ENCODE data around the gene SLK. TPM values are rescaled to one million over a fixed set of nuclear protein-coding genes. Genes with fewer than 3 reads are reported as not detected.
A peak's percentile ranks its signal among the peaks of the same experiment; 100 is the strongest.

SLK gene
- total and polyA plus RNA-seq, 7 experiments from 2014 or later, result 6.1 to 32.2 (median 23.7) TPM

GRCh38 chr10:104028823-104029520 lies 62.0 kb downstream of the SLK start:
- H3K4me3 Mint-ChIP-seq, result no peak overlapping the region
- DNase-seq, result no peak
- Histone ChIP-seq H3K36me3 (ENCODE audit: control insufficient read depth in 2 of 3, insufficient read depth in 3 of 3, low read length in 3 of 3) (peaks cover 0 to 37% (median 4%) of the 10 kb centered on the region in 3 experiments), H3K27ac (ENCODE audit: low read depth, low read length) (no peak overlapping the region), H3K4me3 (ENCODE audit: low read length) (no peak overlapping the region), H3K9me3 (ENCODE audit: control insufficient read depth in 2 of 3, low read length in 3 of 3) (no peaks in the 10 kb centered on the region), H3K27me3 (ENCODE audit: control insufficient read depth in 2 of 2, insufficient read depth in 2 of 2, low read length in 2 of 2) (no peaks in the 10 kb centered on the region), H3K4me1 (ENCODE audit: control insufficient read depth in 2 of 2, insufficient read depth in 2 of 2, low read length in 2 of 2) (no peaks in the 10 kb centered on the region)
- H3K4me1 Mint-ChIP-seq, result peaks cover 0 to 6% (median 0%) of the 10 kb centered on the region in 7 donors
- H3K9me3 Mint-ChIP-seq, result no peaks in the 10 kb centered on the region
- H3K27me3 Mint-ChIP-seq, result no peaks in the 10 kb centered on the region
- ATAC-seq, result no peak
- peaks cover 7 to 28% (median 9%) of the 10 kb centered on the region in 5 donors for H3K36me3 Mint-ChIP-seq
- intact Hi-C loops (cut with micrococcal nuclease), result loop anchor here in 1 of 2 donors (1.0 kb wide), 3 partner anchors 92 to 180 kb away; no protein-coding TSS in a partner anchor
- H3K27ac Mint-ChIP-seq, result no peak overlapping the region
- CTCF ChIA-PET, result interaction anchor here (0.9 to 1.5 kb wide), 6 partner anchors 90 to 184 kb away, joined by 3 to 4 read pairs (median 4); no protein-coding TSS in a partner anchor
- POLR2A ChIA-PET, result interaction anchor here (1.4 kb wide), 1 partner anchor 93 kb away, joined by 5 read pairs; the partner anchor contains the start of gene SFR1

DNA sequence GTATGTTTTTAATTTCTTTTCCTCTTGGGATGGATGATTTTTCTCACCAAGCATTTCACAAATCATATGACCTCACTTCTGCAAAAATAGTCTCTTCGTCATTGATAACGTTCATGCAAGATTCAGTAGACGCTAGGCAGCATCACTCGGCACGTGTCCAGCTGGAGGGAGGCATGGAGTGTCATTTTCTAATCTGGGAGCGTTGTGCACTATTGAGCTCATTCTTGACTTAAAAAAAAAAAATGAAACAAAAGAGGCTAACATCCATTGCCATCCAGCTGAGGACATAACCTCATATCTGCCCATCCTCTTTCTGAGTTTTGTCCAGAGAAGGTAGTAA lies 62.6 kb downstream of the SLK start:
- Mint-ChIP-seq H3K27ac (no peak overlapping the region), H3K4me1 (peaks cover 0 to 6% (median 0%) of the 10 kb centered on the region in 7 donors), H3K27me3 (no peaks in the 10 kb centered on the region), H3K4me3 (no peak overlapping the region), H3K36me3 (peaks cover 3 to 22% (median 6%) of the 10 kb centered on the region in 5 donors), H3K9me3 (no peaks in the 10 kb centered on the region)
- H3K4me3 ChIP-seq (ENCODE audit: low read length), result no peak overlapping the region
- no peak overlapping the region for H3K27ac ChIP-seq (ENCODE audit: low read depth, low read length)
- no peaks in the 10 kb centered on the region for H3K9me3 ChIP-seq (ENCODE audit: control insufficient read depth in 2 of 3, low read length in 3 of 3)
- CTCF ChIA-PET, result interaction anchor here (0.7 to 1.1 kb wide), 2 partner anchors 142 to 183 kb away, joined by 3 to 7 read pairs; no protein-coding TSS in a partner anchor
- H3K4me1 ChIP-seq (ENCODE audit: control insufficient read depth in 2 of 2, insufficient read depth in 2 of 2, low read length in 2 of 2), result no peaks in the 10 kb centered on the region
- POLR2A ChIA-PET, result interaction anchor here (0.6 kb wide), 1 partner anchor 8 kb away, joined by 3 read pairs; no protein-coding TSS in a partner anchor
- DNase-seq (no peak), ATAC-seq (no peak)
- H3K27me3 ChIP-seq (ENCODE audit: control insufficient read depth in 2 of 2, insufficient read depth in 2 of 2, low read length in 2 of 2), result no peaks in the 10 kb centered on the region
- intact Hi-C loops (cut with micrococcal nuclease), result no loop called here
- H3K36me3 ChIP-seq (ENCODE audit: control insufficient read depth in 2 of 3, insufficient read depth in 3 of 3, low read length in 3 of 3), result peaks cover 0 to 32% (median 4%) of the 10 kb centered on the region in 3 experiments

DNA sequence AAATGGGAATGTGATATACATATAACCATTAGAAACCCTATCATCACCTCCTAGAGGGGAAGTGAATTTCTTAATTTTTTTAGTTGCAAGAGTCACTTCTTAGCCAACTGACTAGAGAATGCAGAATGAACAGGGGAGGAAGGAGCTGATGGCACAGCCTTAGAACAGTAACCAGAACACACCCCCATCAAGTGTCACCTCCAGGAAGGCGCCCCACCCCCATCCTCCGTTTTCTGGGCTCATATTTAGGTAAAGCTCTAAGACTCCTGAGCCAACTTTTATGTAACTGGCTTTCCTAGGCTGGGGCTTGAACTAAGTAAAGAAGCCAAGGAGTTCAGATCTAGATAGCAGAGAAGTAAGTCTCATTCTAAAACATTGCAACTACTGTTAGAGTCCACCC lies 64.7 kb downstream of the SLK start:
- intact Hi-C loops (cut with micrococcal nuclease), result no loop called here
- no peaks in the 10 kb centered on the region for H3K4me1 ChIP-seq (ENCODE audit: control insufficient read depth in 2 of 2, insufficient read depth in 2 of 2, low read length in 2 of 2)
- Mint-ChIP-seq H3K4me3 (no peak overlapping the region), H3K9me3 (no peaks in the 10 kb centered on the region), H3K27me3 (no peaks in the 10 kb centered on the region), H3K4me1 (peaks cover 0 to 6% (median 0%) of the 10 kb centered on the region in 7 donors), H3K36me3 (peaks cover 0 to 11% (median 6%) of the 10 kb centered on the region in 5 donors), H3K27ac (peak overlapping the region in 3 of 9 donors; percentile 7 to 71 (median 32))
- no peak overlapping the region for H3K4me3 ChIP-seq (ENCODE audit: low read length)
- no peaks in the 10 kb centered on the region for H3K9me3 ChIP-seq (ENCODE audit: control insufficient read depth in 2 of 3, low read length in 3 of 3)
- no peak for DNase-seq
- no peaks in the 10 kb centered on the region for H3K27me3 ChIP-seq (ENCODE audit: control insufficient read depth in 2 of 2, insufficient read depth in 2 of 2, low read length in 2 of 2)
- H3K27ac ChIP-seq (ENCODE audit: low read depth, low read length), result no peak overlapping the region
- H3K36me3 ChIP-seq (ENCODE audit: control insufficient read depth in 2 of 3, insufficient read depth in 3 of 3, low read length in 3 of 3), result peaks cover 0 to 12% (median 0%) of the 10 kb centered on the region in 3 experiments
- no peak for ATAC-seq
- ChIA-PET POLR2A (interaction anchor here (0.9 kb wide), 1 partner anchor 10 kb away, joined by 3 read pairs; no protein-coding TSS in a partner anchor), CTCF (interaction anchor here (0.7 kb wide), 1 partner anchor 10 kb away, joined by 3 read pairs; no protein-coding TSS in a partner anchor)

DNA sequence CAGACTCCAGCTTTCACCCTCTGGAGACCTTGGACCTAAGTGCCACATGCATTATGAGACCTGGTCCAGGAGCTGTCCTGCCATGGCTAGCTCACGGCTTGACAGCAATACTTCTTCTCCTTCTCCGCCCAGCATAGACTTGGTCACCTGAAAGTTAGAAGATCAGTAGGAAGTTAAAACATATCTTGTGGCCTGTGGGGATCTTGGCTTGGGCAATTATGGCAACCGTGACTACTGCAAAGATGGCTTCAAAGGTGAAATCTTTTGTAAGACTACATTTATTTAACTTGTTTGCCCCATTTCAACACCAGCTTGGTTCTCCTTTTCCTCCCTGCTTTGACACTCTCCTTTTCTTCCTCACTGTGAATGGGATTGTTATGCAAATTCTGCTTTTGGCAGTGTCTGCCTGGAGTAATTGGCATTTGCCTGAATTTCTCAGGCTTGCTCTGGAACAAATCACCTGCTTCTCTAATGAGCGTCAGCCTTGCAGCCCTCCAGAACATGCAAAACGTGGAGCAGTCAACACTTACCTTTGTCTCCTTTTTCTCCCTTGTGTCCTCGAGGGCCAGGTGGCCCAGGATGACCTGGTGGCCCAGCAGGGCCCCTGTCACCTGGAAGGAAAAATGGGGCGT lies 65.3 kb downstream of the SLK start:
- no peak overlapping the region for H3K4me3 Mint-ChIP-seq
- no peak overlapping the region for H3K27ac ChIP-seq (ENCODE audit: low read depth, low read length)
- no peaks in the 10 kb centered on the region for H3K9me3 ChIP-seq (ENCODE audit: control insufficient read depth in 2 of 3, low read length in 3 of 3)
- no peaks in the 10 kb centered on the region for H3K4me1 ChIP-seq (ENCODE audit: control insufficient read depth in 2 of 2, insufficient read depth in 2 of 2, low read length in 2 of 2)
- H3K27me3 ChIP-seq (ENCODE audit: control insufficient read depth in 2 of 2, insufficient read depth in 2 of 2, low read length in 2 of 2), result no peaks in the 10 kb centered on the region
- intact Hi-C loops (cut with micrococcal nuclease), result no loop called here
- H3K4me1 Mint-ChIP-seq, result peaks cover 0 to 6% (median 0%) of the 10 kb centered on the region in 7 donors
- peak overlapping the region in 1 of 9 donors; percentile 76 for H3K27ac Mint-ChIP-seq
- H3K36me3 ChIP-seq (ENCODE audit: control insufficient read depth in 2 of 3, insufficient read depth in 3 of 3, low read length in 3 of 3), result peaks cover 0 to 8% (median 0%) of the 10 kb centered on the region in 3 experiments
- ATAC-seq (no peak), DNase-seq (no peak)
- H3K27me3 Mint-ChIP-seq, result no peaks in the 10 kb centered on the region
- no peak overlapping the region for H3K4me3 ChIP-seq (ENCODE audit: low read length)
- ChIA-PET POLR2A (interaction anchor here (0.9 kb wide), 1 partner anchor 11 kb away, joined by 3 read pairs; no protein-coding TSS in a partner anchor), CTCF (interaction anchor here (0.7 kb wide), 1 partner anchor 11 kb away, joined by 3 read pairs; no protein-coding TSS in a partner anchor)
- H3K9me3 Mint-ChIP-seq, result no peaks in the 10 kb centered on the region
- H3K36me3 Mint-ChIP-seq, result peaks cover 0 to 11% (median 6%) of the 10 kb centered on the region in 5 donors

DNA sequence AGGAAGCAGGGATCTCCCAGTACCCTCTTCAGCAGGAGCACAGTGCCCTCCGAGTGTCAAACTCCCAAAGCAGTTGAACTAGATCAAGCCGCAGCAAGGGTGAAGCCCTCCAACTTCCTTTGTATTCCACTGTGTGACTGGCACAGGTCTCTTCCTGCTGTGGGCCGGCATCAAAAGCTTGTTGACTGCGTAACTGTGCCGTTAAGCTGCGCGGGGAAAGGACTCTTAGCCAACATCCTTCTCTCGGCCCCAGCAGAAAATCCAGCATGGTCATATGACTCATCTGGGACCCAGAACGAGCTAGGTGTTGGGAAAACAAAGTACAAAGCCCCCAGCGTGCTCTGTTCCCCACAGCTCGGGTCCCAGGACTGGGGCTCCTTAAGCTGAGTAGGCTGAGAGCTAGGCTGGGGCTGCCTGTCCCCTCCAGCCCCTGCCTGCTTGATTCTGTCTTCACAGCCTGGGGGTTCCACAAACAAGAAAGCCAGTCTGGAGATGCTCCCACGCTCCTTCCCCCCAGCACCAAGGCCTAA lies 66.5 kb downstream of the SLK start:
- Mint-ChIP-seq H3K27me3 (no peaks in the 10 kb centered on the region), H3K4me1 (peaks cover 0 to 6% (median 0%) of the 10 kb centered on the region in 7 donors), H3K9me3 (no peaks in the 10 kb centered on the region), H3K27ac (peak overlapping the region in 1 of 9 donors; percentile 79), H3K4me3 (no peak overlapping the region), H3K36me3 (peaks cover 0 to 11% (median 6%) of the 10 kb centered on the region in 5 donors)
- ATAC-seq (no peak), DNase-seq (no peak)
- ChIA-PET POLR2A (no interaction called here), CTCF (no interaction called here)
- H3K36me3 ChIP-seq (ENCODE audit: control insufficient read depth in 2 of 3, insufficient read depth in 3 of 3, low read length in 3 of 3), result peaks cover 0 to 3% (median 0%) of the 10 kb centered on the region in 3 experiments
- H3K27me3 ChIP-seq (ENCODE audit: control insufficient read depth in 2 of 2, insufficient read depth in 2 of 2, low read length in 2 of 2), result no peaks in the 10 kb centered on the region
- intact Hi-C loops (cut with micrococcal nuclease), result no loop called here
- H3K9me3 ChIP-seq (ENCODE audit: control insufficient read depth in 2 of 3, low read length in 3 of 3), result no peaks in the 10 kb centered on the region
- no peaks in the 10 kb centered on the region for H3K4me1 ChIP-seq (ENCODE audit: control insufficient read depth in 2 of 2, insufficient read depth in 2 of 2, low read length in 2 of 2)
- no peak overlapping the region for H3K27ac ChIP-seq (ENCODE audit: low read depth, low read length)
- H3K4me3 ChIP-seq (ENCODE audit: low read length), result no peak overlapping the region

GRCh38 chr10:104033966-104034365 lies 67.0 kb downstream of the SLK start:
- CTCF ChIA-PET, result interaction anchor here (0.7 kb wide), 1 partner anchor 348 kb away, joined by 3 read pairs; no protein-coding TSS in a partner anchor
- Histone ChIP-seq H3K4me1 (ENCODE audit: control insufficient read depth in 2 of 2, insufficient read depth in 2 of 2, low read length in 2 of 2) (no peaks in the 10 kb centered on the region), H3K36me3 (ENCODE audit: control insufficient read depth in 2 of 3, insufficient read depth in 3 of 3, low read length in 3 of 3) (no peaks in the 10 kb centered on the region), H3K9me3 (ENCODE audit: control insufficient read depth in 2 of 3, low read length in 3 of 3) (no peaks in the 10 kb centered on the region), H3K4me3 (ENCODE audit: low read length) (no peak overlapping the region), H3K27ac (ENCODE audit: low read depth, low read length) (no peak overlapping the region), H3K27me3 (ENCODE audit: control insufficient read depth in 2 of 2, insufficient read depth in 2 of 2, low read length in 2 of 2) (no peaks in the 10 kb centered on the region)
- Mint-ChIP-seq H3K9me3 (no peaks in the 10 kb centered on the region), H3K4me1 (peaks cover 0 to 6% (median 0%) of the 10 kb centered on the region in 7 donors), H3K4me3 (no peak overlapping the region), H3K27me3 (no peaks in the 10 kb centered on the region), H3K36me3 (peaks cover 0 to 11% (median 6%) of the 10 kb centered on the region in 5 donors), H3K27ac (peak overlapping the region in 1 of 9 donors; percentile 79)
- ATAC-seq (no peak), DNase-seq (no peak)
- POLR2A ChIA-PET, result no interaction called here
- intact Hi-C loops (cut with micrococcal nuclease), result no loop called here

Measured in naive thymus-derived CD4-positive, alpha-beta T cell (primary cell).